Fibroblast of skin of scalp (primary cell): Measurements from ENCODE around the gene EYA2.
A peak's percentile ranks its signal among the peaks of the same experiment; 100 is the strongest.

ENCODE experiments used
- DNase-seq: peaks from one replicate; pipeline ENCODE4 v3.0.0-alpha.2; 2013

Gene EYA2

GRCh38 chr20:47231382-47232039, 336.9 kb downstream of the EYA2 start:
- peak; percentile 94 for DNase-seq

GRCh38 chr20:47232518-47232917, 337.9 kb downstream of the EYA2 start:
- no peak for DNase-seq

GRCh38 chr20:47233333-47234188, 338.9 kb downstream of the EYA2 start:
- DNase-seq, result peak; percentile 64

- DNase-seq, result no peak
These were observed 340.5 kb downstream of the EYA2 start for GRCh38 chr20:47235111-47235510.

GRCh38 chr20:47235853-47236638, 341.4 kb downstream of the EYA2 start:
- no peak for DNase-seq

- DNase-seq, result no peak
These were observed 341.9 kb downstream of the EYA2 start for GRCh38 chr20:47236639-47236900.

- DNase-seq, result no peak
These were observed 343.1 kb downstream of the EYA2 start for GRCh38 chr20:47237715-47238114.
